ENCODE results near the gene LY6G5C. TPM values are rescaled to one million over a fixed set of nuclear protein-coding genes. Genes with fewer than 3 reads are reported as not detected.

LY6G5C gene
- total and polyA plus RNA-seq, 2 donors (not counting 3 experiments of a cell fraction or from before 2014, with no cell fraction given): 8.2 to 11.4 TPM

GRCh38 chr6:31634969-31635575 is 45.8 kb downstream of the LY6G5C start:
- dilution Hi-C loops (cut with MboI; ENCODE audit: extremely low pct_ligation_motif_present, low sequenced_read_pairs): no loop called here
- Histone ChIP-seq H3K4me1 (ENCODE audit: control insufficient read depth, extremely low read depth, insufficient read depth, low read length) (no peaks in the 10 kb centered on the region), H4K20me1 (replicated peaks; ENCODE audit: control insufficient read depth, extremely low read depth, insufficient read depth, low read length) (peaks cover 3% of the 10 kb centered on the region), H3K4me2 (ENCODE audit: insufficient read depth, low read length) (no peak overlapping the region), H3K9me1 (replicated peaks; ENCODE audit: control insufficient read depth, extremely low read depth, insufficient read depth, low read length) (no peaks in the 10 kb centered on the region), H3K79me2 (ENCODE audit: control insufficient read depth, insufficient read depth, low read length) (peaks cover 14% of the 10 kb centered on the region), H2AFZ (ENCODE audit: low read depth, low read length) (no peak overlapping the region), H3K36me3 (ENCODE audit: control insufficient read depth in 2 of 2, extremely low read depth in 1 of 2, insufficient read depth in 2 of 2, low read length in 2 of 2) (peaks cover 46 to 79% of the 10 kb centered on the region in 2 experiments), H3K27ac (ENCODE audit: insufficient read depth, low read depth, low read length) (no peak overlapping the region), H3K27me3 (ENCODE audit: control insufficient read depth in 2 of 2, insufficient read depth in 2 of 2, low read length in 2 of 2) (no peaks in the 10 kb centered on the region), H3K4me3 (replicated peaks in 1 of 3; ENCODE audit: insufficient read depth in 1 of 3, low read depth in 1 of 3, low read length in 3 of 3) (no peak overlapping the region), H3K9ac (replicated peaks; ENCODE audit: extremely low read depth, insufficient read depth, low read length) (no peak overlapping the region), H3K9me3 (replicated peaks; ENCODE audit: control insufficient read depth, insufficient read depth, low read length) (no peaks in the 10 kb centered on the region)
- DNase-seq (ENCODE audit: low read depth, low spot score) (no peak), FAIRE-seq (no peak)
- ChIA-PET CTCF (interaction anchor here (1.3 kb wide), 1 partner anchor 183 kb away, joined by 3 read pairs; no protein-coding TSS in a partner anchor), POLR2A (interaction anchor here (0.9 kb wide), 1 partner anchor 9 kb away, joined by 3 read pairs; no protein-coding TSS in a partner anchor)
- TF ChIP-seq MYC (IDR thresholded peaks at IDR 0.05; ENCODE audit: low read depth, low read length): no peak
- no peak for TF ChIP-seq FOS (IDR thresholded peaks at IDR 0.05; ENCODE audit: borderline replicate concordance, insufficient read depth, low read length)
- no peak for TF ChIP-seq CTCF (IDR thresholded peaks at IDR 0.05; ENCODE audit: extremely low read depth in 1 of 2, insufficient read depth in 1 of 2, low read depth in 1 of 2, low read length in 2 of 2)
- TF ChIP-seq POLR2A (IDR thresholded peaks at IDR 0.05; ENCODE audit: low read depth, low read length): no peak
- TF ChIP-seq GATA2 (IDR thresholded peaks at IDR 0.05; ENCODE audit: insufficient read depth, insufficient read length, low read depth, low read length): no peak
- no peak for TF ChIP-seq JUN (IDR thresholded peaks at IDR 0.05; ENCODE audit: borderline replicate concordance, insufficient read depth, insufficient read length, low read depth)
- TF ChIP-seq POLR2AphosphoS5 (IDR thresholded peaks at IDR 0.05; ENCODE audit: insufficient read depth, low read depth, low read length): no peak
- no peak for TF ChIP-seq MAX (IDR thresholded peaks at IDR 0.05; ENCODE audit: insufficient read depth, insufficient read length)
- TF ChIP-seq EZH2 (IDR thresholded peaks at IDR 0.05; ENCODE audit: borderline replicate concordance, low read depth, low read length, severe bottlenecking): no peak
- no TSS peak for BruUV-seq (replicated peaks)
- intact Hi-C loops (cut with micrococcal nuclease): no loop called here

Measured in endothelial cell of umbilical vein (primary cell).